ENCODE data around the gene ACSS3. TPM values are rescaled to one million over a fixed set of nuclear protein-coding genes. Genes with fewer than 3 reads are reported as not detected.

ACSS3 gene
- total RNA-seq, 3 donors from 2014 or later = 32.6 to 147 (median 46.5) TPM

- H3K4me3 ChIP-seq = no peak overlapping the region
- no peaks in the 10 kb centered on the region for H3K27me3 ChIP-seq
- intact Hi-C loops (cut with DNase I; ENCODE audit: low total_unique reads) = no loop called here
- H3K4me1 ChIP-seq = no peaks in the 10 kb centered on the region
- H3K36me3 ChIP-seq = no peaks in the 10 kb centered on the region
- no peak overlapping the region for H3K27ac ChIP-seq
- no peaks in the 10 kb centered on the region for H3K9me3 ChIP-seq
- no peak for DNase-seq (ENCODE audit: low spot score in 2 of 2)
- no peak for TF ChIP-seq CTCF (IDR thresholded peaks at IDR 0.05)
- no peak for TF ChIP-seq POLR2A (IDR thresholded peaks at IDR 0.05)
- no peak for TF ChIP-seq POLR2AphosphoS5 (IDR thresholded peaks at IDR 0.05)
These were observed 206.3 kb downstream of the ACSS3 start for GRCh38 chr12:81284137-81284536.

GRCh38 chr12:81288651-81289050 is 210.8 kb downstream of the ACSS3 start:
- no peaks in the 10 kb centered on the region for H3K27me3 ChIP-seq
- intact Hi-C loops (cut with DNase I; ENCODE audit: low total_unique reads) = no loop called here
- no peaks in the 10 kb centered on the region for H3K36me3 ChIP-seq
- no peak for DNase-seq (ENCODE audit: low spot score in 2 of 2)
- H3K27ac ChIP-seq = no peak overlapping the region
- TF ChIP-seq POLR2A (IDR thresholded peaks at IDR 0.05) (no peak), POLR2AphosphoS5 (IDR thresholded peaks at IDR 0.05) (no peak), CTCF (IDR thresholded peaks at IDR 0.05) (no peak)
- H3K4me1 ChIP-seq = no peaks in the 10 kb centered on the region
- H3K9me3 ChIP-seq = no peaks in the 10 kb centered on the region
- no peak overlapping the region for H3K4me3 ChIP-seq

GRCh38 chr12:81294325-81295190 is 216.7 kb downstream of the ACSS3 start:
- Histone ChIP-seq H3K4me3 (no peak overlapping the region), H3K27me3 (no peaks in the 10 kb centered on the region), H3K36me3 (no peaks in the 10 kb centered on the region), H3K9me3 (no peaks in the 10 kb centered on the region), H3K4me1 (no peaks in the 10 kb centered on the region), H3K27ac (no peak overlapping the region)
- DNase-seq (ENCODE audit: low spot score in 2 of 2) = no peak
- no peak for TF ChIP-seq CTCF (IDR thresholded peaks at IDR 0.05)
- TF ChIP-seq POLR2A (IDR thresholded peaks at IDR 0.05) = no peak
- no peak for TF ChIP-seq POLR2AphosphoS5 (IDR thresholded peaks at IDR 0.05)
- intact Hi-C loops (cut with DNase I; ENCODE audit: low total_unique reads) = no loop called here

- H3K9me3 ChIP-seq = no peaks in the 10 kb centered on the region
- intact Hi-C loops (cut with DNase I; ENCODE audit: low total_unique reads) = no loop called here
- H3K36me3 ChIP-seq = no peaks in the 10 kb centered on the region
- H3K4me1 ChIP-seq = no peaks in the 10 kb centered on the region
- H3K27ac ChIP-seq = no peak overlapping the region
- TF ChIP-seq CTCF (IDR thresholded peaks at IDR 0.05) (no peak), POLR2A (IDR thresholded peaks at IDR 0.05) (no peak)
- no peak overlapping the region for H3K4me3 ChIP-seq
- no peak for DNase-seq (ENCODE audit: low spot score in 2 of 2)
- H3K27me3 ChIP-seq = no peaks in the 10 kb centered on the region
These were observed 217.4 kb downstream of the ACSS3 start for GRCh38 chr12:81295251-81295650.

GRCh38 chr12:81296556-81297305 is 218.9 kb downstream of the ACSS3 start:
- Histone ChIP-seq H3K27ac (no peak overlapping the region), H3K4me1 (no peaks in the 10 kb centered on the region), H3K36me3 (no peaks in the 10 kb centered on the region), H3K4me3 (no peak overlapping the region), H3K27me3 (no peaks in the 10 kb centered on the region), H3K9me3 (no peaks in the 10 kb centered on the region)
- no peak for DNase-seq (ENCODE audit: low spot score in 2 of 2)
- intact Hi-C loops (cut with DNase I; ENCODE audit: low total_unique reads) = no loop called here
- no peak for TF ChIP-seq POLR2A (IDR thresholded peaks at IDR 0.05)
- TF ChIP-seq POLR2AphosphoS5 (IDR thresholded peaks at IDR 0.05) = no peak
- no peak for TF ChIP-seq CTCF (IDR thresholded peaks at IDR 0.05)

Measured in breast epithelium (tissue), 4 donors.